Activated CD4-positive, alpha-beta memory T cell treated with anti-CD3 and anti-CD28 coated beads, Interleukin-2, amount 10 ng/mL, durations not matched to agents 7 days and 5 days (primary cell): ENCODE data around the gene ICA1. TPM values are rescaled to one million over a fixed set of nuclear protein-coding genes. Genes with fewer than 3 reads are reported as not detected.

Experiments used
- CTCF ChIA-PET: fragments of 350-600 bp; sonication (Branson Sonifier 250); formaldehyde crosslinking; loops from one replicate; lab custom pipeline; 2021; ENCODE audit warnings: antibody characterized with exemption, inconsistent platforms; lab: Charles Lee
- POLR2A ChIA-PET: fragments of 350-600 bp; sonication (Branson Sonifier 250); formaldehyde crosslinking; loops from one replicate; lab custom pipeline; 2021; ENCODE audit warnings: antibody characterized with exemption; lab: Charles Lee
- DNase-seq: peaks from one replicate; pipeline ENCODE4 v3.0.0-alpha.2; 2020
- H3K27ac Mint-ChIP-seq: one replicate; pipeline ENCODE4 v1.8.0; 2021; ENCODE audit warnings: mild to moderate bottlenecking, mixed read lengths
- H3K27me3 Mint-ChIP-seq: one replicate; pipeline ENCODE4 v1.8.0; 2021; ENCODE audit warnings: mixed read lengths
- H3K36me3 Mint-ChIP-seq: one replicate; pipeline ENCODE4 v1.8.0; 2021; ENCODE audit warnings: low read depth, mixed read lengths
- H3K4me1 Mint-ChIP-seq: one replicate; pipeline ENCODE4 v1.8.0; 2021; ENCODE audit warnings: mixed read lengths
- H3K4me3 Mint-ChIP-seq: one replicate; pipeline ENCODE4 v1.8.0; 2021; ENCODE audit warnings: mild to moderate bottlenecking, mixed read lengths
- H3K9me3 Mint-ChIP-seq: one replicate; pipeline ENCODE4 v1.8.0; 2021; ENCODE audit warnings: mixed read lengths
- total RNA-seq, 2 experiments: library from RNA; stranded (reverse); gene quantifications; one replicate each; pipeline ENCODE4 v1.2.3, GENCODE V29; 2021

The ICA1 gene
- total RNA-seq, 2 experiments from 2014 or later, result 2.2 TPM

GRCh38 chr7:8232999-8233847 is 28.7 kb downstream of the ICA1 start:
- peaks cover 10% of the 10 kb centered on the region for H3K27me3 Mint-ChIP-seq
- POLR2A ChIA-PET, result no interaction called here
- no peak overlapping the region for H3K27ac Mint-ChIP-seq
- H3K4me1 Mint-ChIP-seq, result peaks cover 6% of the 10 kb centered on the region
- no peaks in the 10 kb centered on the region for H3K36me3 Mint-ChIP-seq
- DNase-seq, result no peak
- CTCF ChIA-PET, result no interaction called here
- H3K4me3 Mint-ChIP-seq, result no peak overlapping the region
- H3K9me3 Mint-ChIP-seq, result no peaks in the 10 kb centered on the region

GRCh38 chr7:8229927-8230326 is 32.0 kb downstream of the ICA1 start:
- H3K36me3 Mint-ChIP-seq, result no peaks in the 10 kb centered on the region
- no peaks in the 10 kb centered on the region for H3K9me3 Mint-ChIP-seq
- H3K27me3 Mint-ChIP-seq, result peaks cover 15% of the 10 kb centered on the region
- H3K4me1 Mint-ChIP-seq, result peaks cover 6% of the 10 kb centered on the region
- ChIA-PET CTCF (interaction anchor here (0.6 kb wide), 1 partner anchor 635 kb away, joined by 3 read pairs; no protein-coding TSS in a partner anchor), POLR2A (no interaction called here)
- no peak for DNase-seq
- H3K27ac Mint-ChIP-seq, result no peak overlapping the region
- no peak overlapping the region for H3K4me3 Mint-ChIP-seq

GRCh38 chr7:8228766-8229674 is 32.9 kb downstream of the ICA1 start:
- Mint-ChIP-seq H3K27ac (no peak overlapping the region), H3K4me3 (no peak overlapping the region), H3K27me3 (peaks cover 23% of the 10 kb centered on the region), H3K4me1 (peaks cover 6% of the 10 kb centered on the region), H3K36me3 (no peaks in the 10 kb centered on the region), H3K9me3 (no peaks in the 10 kb centered on the region)
- no peak for DNase-seq
- POLR2A ChIA-PET, result no interaction called here
- CTCF ChIA-PET, result no interaction called here

- Mint-ChIP-seq H3K4me1 (peaks cover 4% of the 10 kb centered on the region), H3K27me3 (peaks cover 26% of the 10 kb centered on the region), H3K27ac (no peak overlapping the region), H3K4me3 (no peak overlapping the region), H3K9me3 (no peaks in the 10 kb centered on the region), H3K36me3 (no peaks in the 10 kb centered on the region)
- CTCF ChIA-PET, result interaction anchor here (0.7 kb wide), 1 partner anchor 853 kb away, joined by 3 read pairs; no protein-coding TSS in a partner anchor
- POLR2A ChIA-PET, result no interaction called here
- DNase-seq, result no peak
These were observed 33.9 kb downstream of the ICA1 start for GRCh38 chr7:8228068-8228467.

- Mint-ChIP-seq H3K4me1 (no peaks in the 10 kb centered on the region), H3K9me3 (no peaks in the 10 kb centered on the region), H3K36me3 (no peaks in the 10 kb centered on the region), H3K27ac (no peak overlapping the region), H3K27me3 (peaks cover 26% of the 10 kb centered on the region), H3K4me3 (no peak overlapping the region)
- ChIA-PET POLR2A (no interaction called here), CTCF (interaction anchor here (0.7 kb wide), 1 partner anchor 853 kb away, joined by 3 read pairs; no protein-coding TSS in a partner anchor)
- no peak for DNase-seq
These were observed 34.7 kb downstream of the ICA1 start for GRCh38 chr7:8227261-8227660.

- no peak for DNase-seq
- peaks cover 26% of the 10 kb centered on the region for H3K27me3 Mint-ChIP-seq
- no peaks in the 10 kb centered on the region for H3K9me3 Mint-ChIP-seq
- no peaks in the 10 kb centered on the region for H3K36me3 Mint-ChIP-seq
- no peak overlapping the region for H3K27ac Mint-ChIP-seq
- ChIA-PET CTCF (interaction anchor here (1.1 kb wide), 1 partner anchor 70 kb away, joined by 3 read pairs; no protein-coding TSS in a partner anchor), POLR2A (no interaction called here)
- H3K4me1 Mint-ChIP-seq, result no peaks in the 10 kb centered on the region
- H3K4me3 Mint-ChIP-seq, result no peak overlapping the region
These were observed 35.5 kb downstream of the ICA1 start for GRCh38 chr7:8226501-8226900.

GRCh38 chr7:8221567-8221966 is 40.4 kb downstream of the ICA1 start:
- ChIA-PET CTCF (interaction anchor here (1.5 kb wide), 1 partner anchor 540 kb away, joined by 3 read pairs; no protein-coding TSS in a partner anchor), POLR2A (no interaction called here)
- H3K36me3 Mint-ChIP-seq, result no peaks in the 10 kb centered on the region
- no peak overlapping the region for H3K4me3 Mint-ChIP-seq
- no peak for DNase-seq
- peaks cover 6% of the 10 kb centered on the region for H3K4me1 Mint-ChIP-seq
- no peak overlapping the region for H3K27ac Mint-ChIP-seq
- no peaks in the 10 kb centered on the region for H3K9me3 Mint-ChIP-seq
- peaks cover 20% of the 10 kb centered on the region for H3K27me3 Mint-ChIP-seq

GRCh38 chr7:8221101-8221495 is 40.9 kb downstream of the ICA1 start:
- H3K4me1 Mint-ChIP-seq, result peaks cover 6% of the 10 kb centered on the region
- POLR2A ChIA-PET, result no interaction called here
- H3K36me3 Mint-ChIP-seq, result no peaks in the 10 kb centered on the region

GRCh38 chr7:8220376-8221100 is 41.4 kb downstream of the ICA1 start:
- H3K4me1 Mint-ChIP-seq, result peaks cover 6% of the 10 kb centered on the region
- H3K4me3 Mint-ChIP-seq, result no peak overlapping the region
- H3K27ac Mint-ChIP-seq, result no peak overlapping the region
- DNase-seq, result no peak
- no peaks in the 10 kb centered on the region for H3K9me3 Mint-ChIP-seq
- H3K36me3 Mint-ChIP-seq, result no peaks in the 10 kb centered on the region
- ChIA-PET CTCF (interaction anchor here (1.5 kb wide), 1 partner anchor 539 kb away, joined by 3 read pairs; no protein-coding TSS in a partner anchor), POLR2A (no interaction called here)
- H3K27me3 Mint-ChIP-seq, result peaks cover 15% of the 10 kb centered on the region

More at GRCh38 chr7:8221101-8221495, 40.9 kb downstream of the ICA1 start:
- Mint-ChIP-seq H3K27me3 (peaks cover 17% of the 10 kb centered on the region), H3K9me3 (no peaks in the 10 kb centered on the region), H3K27ac (no peak overlapping the region), H3K4me3 (no peak overlapping the region)
- CTCF ChIA-PET, result interaction anchor here (1.5 kb wide), 1 partner anchor 539 kb away, joined by 3 read pairs; no protein-coding TSS in a partner anchor
- DNase-seq, result no peak

- Mint-ChIP-seq H3K9me3 (no peaks in the 10 kb centered on the region), H3K27ac (no peak overlapping the region), H3K4me1 (peaks cover 6% of the 10 kb centered on the region), H3K36me3 (no peaks in the 10 kb centered on the region), H3K27me3 (no peaks in the 10 kb centered on the region), H3K4me3 (no peak overlapping the region)
- POLR2A ChIA-PET, result interaction anchor here (1.4 kb wide), 1 partner anchor 9 kb away, joined by 3 read pairs; no protein-coding TSS in a partner anchor
- no peak for DNase-seq
- CTCF ChIA-PET, result interaction anchor here (1.0 to 2.3 kb wide), 8 partner anchors 27 to 622 kb away, joined by 3 to 20 read pairs (median 5); partner anchors contain the start of gene GLCCI1
These were observed 44.5 kb downstream of the ICA1 start for GRCh38 chr7:8217200-8218068.

- H3K27me3 Mint-ChIP-seq, result no peaks in the 10 kb centered on the region
These were observed 45.7 kb downstream of the ICA1 start for GRCh38 chr7:8216334-8216690.

More at GRCh38 chr7:8216334-8216690, 45.7 kb downstream of the ICA1 start:
- no peaks in the 10 kb centered on the region for H3K9me3 Mint-ChIP-seq
- no peak overlapping the region for H3K4me3 Mint-ChIP-seq
- ChIA-PET POLR2A (interaction anchor here (1.1 to 1.5 kb wide), 3 partner anchors 8 to 535 kb away, joined by 3 to 5 read pairs (median 3); no protein-coding TSS in a partner anchor), CTCF (interaction anchor here (0.6 to 2.3 kb wide), 8 partner anchors 14 to 1113 kb away, joined by 3 to 20 read pairs (median 4); partner anchors contain the start of gene GLCCI1)
- H3K4me1 Mint-ChIP-seq, result peaks cover 6% of the 10 kb centered on the region
- no peak overlapping the region for H3K27ac Mint-ChIP-seq
- no peaks in the 10 kb centered on the region for H3K36me3 Mint-ChIP-seq
- no peak for DNase-seq
